NCI-H187 (cell line): ENCODE measurements around the gene METTL23.

ENCODE experiments used
- DNase-seq, 2 experiments: peaks; one replicate each; lab custom pipeline; 2025; lab: John Stamatoyannopoulos, UW

METTL23 gene

GRCh38 chr17:76726776-76727718, at the start of gene METTL23:
TSS of gene METTL23 (plus strand) at chr17:76726839. CDS start at chr17:76729711, 2,872 bp downstream.
- no peak for DNase-seq

GRCh38 chr17:76677406-76677805, 49.2 kb upstream of the METTL23 start:
- DNase-seq: no peak

DNA sequence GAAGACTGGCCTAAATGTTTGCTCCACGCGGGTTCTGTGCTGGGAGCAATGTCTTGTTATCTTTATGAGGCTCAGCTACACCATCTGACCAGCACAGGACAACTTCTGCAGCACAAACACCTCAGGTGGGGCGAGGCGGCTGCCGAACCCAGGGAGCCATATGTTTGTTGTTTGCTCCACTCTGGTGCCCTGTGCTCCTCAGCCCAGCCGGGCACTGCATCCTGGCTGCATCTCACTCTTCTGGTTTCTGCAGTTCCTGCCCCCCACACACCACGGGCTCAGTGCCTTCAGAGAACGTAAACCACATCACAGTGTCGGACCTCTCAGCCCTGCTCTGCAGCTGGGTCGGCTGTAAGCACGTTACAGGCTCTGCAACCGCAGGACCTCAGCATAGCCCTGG, 48.3 kb upstream of the METTL23 start:
- no peak for DNase-seq

DNA sequence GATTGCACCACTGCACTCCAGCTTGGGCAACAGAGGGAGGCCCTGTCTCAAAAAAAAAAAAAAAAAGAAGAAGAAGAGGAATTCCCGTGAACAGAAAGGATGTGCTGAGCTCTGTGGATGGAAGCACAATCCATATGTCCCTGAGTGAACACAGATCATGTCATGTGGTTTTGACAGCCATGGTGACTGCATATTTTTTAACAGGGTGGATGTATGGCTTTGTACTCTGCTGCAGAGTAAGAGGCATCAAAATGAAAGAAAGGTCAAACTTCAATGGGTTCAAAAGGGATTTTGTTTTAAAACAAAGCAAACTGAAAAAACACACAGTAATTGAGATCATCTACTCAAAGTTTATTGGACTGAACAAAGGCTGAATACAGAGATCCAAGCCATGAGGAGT, 47.4 kb upstream of the METTL23 start:
- DNase-seq: no peak

GRCh38 chr17:76681222-76682137, 45.2 kb upstream of the METTL23 start:
- peak in 1 of 2 experiments; percentile 44 for DNase-seq

DNA sequence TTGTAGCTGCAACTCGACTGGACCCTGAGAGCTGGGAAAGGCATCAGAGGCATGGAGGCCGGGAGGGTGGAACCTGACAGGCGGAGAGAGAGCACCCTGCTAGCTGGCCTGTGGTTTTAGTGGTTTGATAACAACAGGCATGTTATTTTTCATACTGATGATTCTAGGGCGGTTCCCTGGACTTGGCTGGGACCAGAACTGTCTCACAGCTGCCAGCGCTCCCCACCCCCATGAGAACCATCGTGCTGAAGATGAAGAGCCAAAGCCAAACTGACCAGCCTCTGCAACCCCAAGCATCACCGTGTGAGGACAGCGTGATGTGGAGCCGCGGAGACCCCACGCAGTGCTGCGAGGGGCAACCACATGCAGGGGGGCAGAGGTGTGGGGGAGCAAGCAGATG, 44.3 kb upstream of the METTL23 start:
- no peak for DNase-seq

GRCh38 chr17:76683011-76683755, 43.5 kb upstream of the METTL23 start:
- no peak for DNase-seq

- no peak for DNase-seq
Observed at GRCh38 chr17:76683921-76684745, 42.5 kb upstream of the METTL23 start.

- no peak for DNase-seq
Observed at GRCh38 chr17:76684756-76685155, 41.9 kb upstream of the METTL23 start.

- no peak for DNase-seq
Observed at GRCh38 chr17:76685366-76685765, 41.3 kb upstream of the METTL23 start.

DNA sequence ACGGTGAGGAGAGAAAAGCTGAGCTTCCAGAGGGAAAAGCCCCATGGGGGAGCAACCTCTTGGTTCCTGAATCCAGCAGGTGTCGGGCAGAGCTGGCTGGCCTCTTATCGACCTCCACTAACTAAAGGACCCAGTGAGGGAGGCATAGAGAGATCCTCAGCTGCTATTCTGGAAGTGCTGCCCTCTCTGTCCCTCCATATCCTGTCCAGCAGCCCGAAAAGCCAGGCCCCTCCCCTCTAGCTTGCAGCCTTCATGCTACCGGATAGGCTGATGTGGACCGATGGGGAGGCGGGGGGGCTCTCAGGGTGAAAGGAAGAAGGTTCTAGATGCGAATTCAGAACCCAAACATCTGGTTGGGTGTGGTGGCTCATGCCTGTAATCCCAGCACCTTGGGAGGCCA, 40.8 kb upstream of the METTL23 start:
- DNase-seq: no peak

DNA sequence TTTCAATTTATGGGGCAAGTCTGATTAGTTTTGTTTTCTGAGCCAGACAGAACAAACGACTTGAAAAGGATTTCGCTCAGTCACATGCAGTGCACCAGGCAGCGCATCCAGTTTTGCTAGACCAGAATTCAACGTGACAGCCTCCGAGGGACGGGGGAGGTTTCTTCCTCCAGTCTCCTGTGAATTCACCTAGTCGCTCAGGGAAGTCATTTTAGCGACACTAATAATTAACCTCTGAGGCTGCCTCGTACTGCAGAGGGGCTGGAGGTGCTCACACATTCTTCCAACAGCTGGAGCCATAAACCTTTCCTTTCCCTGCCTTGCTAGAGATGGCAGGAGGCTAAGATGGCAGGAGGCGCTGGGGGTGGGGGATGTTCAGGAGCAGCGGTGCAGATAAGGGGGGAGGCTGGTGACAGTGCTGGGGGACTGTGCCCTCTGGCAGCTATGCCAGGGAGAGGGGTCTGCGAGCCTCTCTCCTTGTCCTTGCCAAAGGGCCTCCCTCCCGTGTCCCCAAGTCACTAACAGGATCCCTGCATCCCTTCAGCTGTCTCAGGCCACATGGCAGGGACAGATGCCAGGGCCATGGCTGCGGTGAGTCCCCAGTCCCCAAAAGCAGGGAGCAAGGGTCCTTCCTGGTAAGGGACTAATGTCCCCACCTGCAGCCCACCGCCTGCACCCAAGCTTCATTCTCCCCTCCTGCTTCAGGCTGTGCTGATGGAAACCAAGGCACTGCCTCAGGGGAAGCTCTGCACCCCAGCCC, 39.9 kb upstream of the METTL23 start:
- DNase-seq: no peak

- DNase-seq: no peak
Observed at GRCh38 chr17:76687298-76688164, 39.1 kb upstream of the METTL23 start.

DNA sequence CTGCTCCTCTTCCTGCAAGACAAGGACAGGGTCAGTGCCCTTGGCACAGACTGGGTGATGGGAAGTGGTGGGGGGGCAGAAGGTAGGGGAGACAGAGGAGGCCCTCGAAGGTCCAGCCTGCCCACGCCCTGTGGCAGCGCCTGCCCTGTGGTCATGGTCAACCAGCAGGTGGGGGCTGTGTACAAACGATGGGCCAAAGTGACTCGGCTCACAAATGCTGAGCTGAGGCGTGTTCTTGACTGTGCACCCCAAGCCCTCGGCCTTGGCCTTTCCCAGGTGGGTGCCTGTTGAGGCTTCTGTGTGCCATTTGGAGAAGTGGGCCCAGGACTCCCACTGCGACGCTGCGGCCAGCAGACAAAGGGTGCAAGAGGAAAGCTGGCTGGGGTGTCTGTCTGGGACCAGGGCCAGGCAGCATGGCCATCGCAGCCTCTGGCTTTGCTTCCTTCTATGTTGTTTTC, 38.4 kb upstream of the METTL23 start:
- DNase-seq: no peak

DNA sequence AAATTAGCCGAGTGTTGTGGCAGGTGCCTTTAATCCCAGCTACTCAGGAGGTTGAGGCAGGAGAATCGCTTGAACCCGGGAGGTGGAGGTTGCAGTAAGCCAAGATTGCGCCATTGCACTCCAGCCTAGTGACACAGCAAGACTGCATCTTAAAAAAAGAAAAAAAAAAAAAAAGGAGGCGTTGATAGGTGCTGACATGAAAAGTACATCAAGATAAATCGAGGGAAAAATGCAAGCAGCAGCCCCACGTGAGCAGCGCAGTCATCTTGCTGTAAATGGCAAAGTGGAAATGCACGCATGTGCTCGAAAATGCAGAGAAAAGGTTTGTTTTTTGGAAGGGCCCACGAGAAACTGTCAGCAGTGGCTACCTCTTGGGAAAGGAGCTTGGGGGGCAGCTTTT, 36.8 kb upstream of the METTL23 start:
- DNase-seq: no peak

DNA sequence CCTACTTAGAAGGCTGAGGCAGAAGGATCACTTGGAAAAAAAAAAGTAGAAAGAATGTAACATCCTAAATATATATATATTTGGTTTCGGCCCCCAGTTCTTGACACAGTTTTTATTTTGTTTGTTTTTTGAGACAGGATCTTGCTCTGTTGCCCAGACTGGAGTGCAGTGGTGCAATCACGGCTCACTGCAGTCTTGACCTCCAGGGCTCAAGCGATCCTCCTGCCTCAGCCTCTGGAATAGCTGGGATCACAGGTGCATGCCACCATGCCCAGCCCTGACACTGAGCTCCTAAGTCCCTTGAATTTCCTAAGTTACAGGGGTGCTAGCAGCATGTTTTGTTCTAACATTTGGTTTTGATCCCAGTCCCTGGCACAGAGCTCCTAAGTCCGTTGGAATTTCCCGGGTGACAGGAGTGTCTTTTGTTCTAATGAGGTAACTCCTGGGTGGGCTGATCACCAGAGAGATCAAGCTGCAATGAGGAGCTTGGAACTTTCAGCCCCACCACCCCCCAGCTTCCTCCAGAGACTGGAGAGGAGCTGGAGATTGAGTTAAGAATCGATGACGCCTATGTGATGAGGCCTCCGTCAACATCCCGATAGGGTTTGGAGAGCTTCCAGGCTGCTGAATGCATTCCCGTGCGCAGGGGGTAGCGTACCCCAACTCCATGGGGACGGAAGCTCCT, 35.9 kb upstream of the METTL23 start:
- DNase-seq: no peak

GRCh38 chr17:76691379-76692191, 35.1 kb upstream of the METTL23 start:
- no peak for DNase-seq
